ENCODE data around the gene ADORA1. TPM values are rescaled to one million over a fixed set of nuclear protein-coding genes. Genes with fewer than 3 reads are reported as not detected.

ADORA1 gene
- total RNA-seq, 1 donor from 2014 or later: 1.5 TPM

- no peak for DNase-seq (ENCODE audit: low spot score)
Measured at GRCh38 chr1:203186091-203186445, 58.5 kb downstream of the ADORA1 start.

DNA sequence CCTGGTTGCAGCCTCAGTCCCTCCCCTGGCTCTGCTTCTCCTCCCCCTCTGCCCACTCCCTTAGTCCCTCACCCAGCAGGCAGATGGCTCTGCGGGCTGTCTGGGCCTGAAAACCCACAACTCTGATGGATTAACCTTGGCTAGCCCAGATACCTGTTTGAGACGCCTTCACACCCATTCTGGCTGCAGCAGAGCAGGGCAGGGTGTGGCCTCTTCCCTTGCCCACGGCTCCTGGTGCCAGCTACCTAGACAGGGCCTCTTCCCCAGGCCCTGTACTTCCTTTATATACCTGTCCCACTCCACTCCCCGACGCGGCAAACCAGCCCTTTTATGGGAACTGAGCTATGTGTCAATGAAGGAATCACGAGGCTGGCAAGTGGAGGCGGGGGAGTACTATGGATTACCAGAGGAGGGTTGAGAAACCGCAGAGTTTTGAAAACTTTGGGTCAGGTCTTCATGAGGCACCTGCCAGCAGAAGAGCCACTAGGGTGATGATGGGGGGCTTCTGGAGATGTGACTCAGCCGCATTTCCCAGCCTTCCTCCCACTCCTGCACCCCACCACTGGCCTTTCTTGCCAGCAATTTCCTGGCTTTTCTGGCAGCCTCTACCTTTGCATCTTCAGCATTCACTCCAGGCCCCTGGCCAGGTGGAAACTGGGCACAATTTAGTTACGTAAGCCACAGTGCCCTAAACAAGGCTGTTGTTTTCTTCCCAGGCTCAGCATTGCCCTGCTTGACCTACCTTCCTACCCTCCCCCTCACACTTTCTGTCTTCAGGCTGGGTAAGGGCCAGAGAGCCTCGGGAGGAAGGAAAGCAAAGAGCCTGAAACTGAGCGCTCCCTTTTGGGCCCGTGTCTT, 59.1 kb downstream of the ADORA1 start, which contains the start of gene CHI3L1:
TSS of gene CHI3L1 (minus strand) at position 259 of the 858 bp plus-strand sequence. CDS start at position 178, 81 bp downstream.
- DNase-seq (ENCODE audit: low spot score): no peak

DNA sequence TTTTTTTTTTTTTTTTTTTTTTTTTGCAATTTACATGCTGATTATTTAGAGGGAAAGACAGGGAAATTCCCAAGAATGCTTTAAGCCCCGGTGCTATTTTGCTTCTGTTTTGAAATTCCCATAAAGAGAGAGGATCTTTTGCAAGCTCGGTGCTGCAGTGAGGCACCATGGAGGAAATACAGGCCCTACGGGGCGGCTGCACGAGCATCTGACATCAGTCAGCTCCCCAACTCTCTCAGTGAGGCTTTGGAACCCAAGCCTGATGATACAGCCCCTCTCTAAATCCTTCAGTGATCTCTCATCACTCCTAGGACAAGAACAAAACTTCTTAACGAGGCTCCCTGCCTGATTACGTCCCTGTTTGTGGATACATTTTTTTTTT, 59.8 kb downstream of the ADORA1 start:
- no peak for DNase-seq (ENCODE audit: low spot score)

DNA sequence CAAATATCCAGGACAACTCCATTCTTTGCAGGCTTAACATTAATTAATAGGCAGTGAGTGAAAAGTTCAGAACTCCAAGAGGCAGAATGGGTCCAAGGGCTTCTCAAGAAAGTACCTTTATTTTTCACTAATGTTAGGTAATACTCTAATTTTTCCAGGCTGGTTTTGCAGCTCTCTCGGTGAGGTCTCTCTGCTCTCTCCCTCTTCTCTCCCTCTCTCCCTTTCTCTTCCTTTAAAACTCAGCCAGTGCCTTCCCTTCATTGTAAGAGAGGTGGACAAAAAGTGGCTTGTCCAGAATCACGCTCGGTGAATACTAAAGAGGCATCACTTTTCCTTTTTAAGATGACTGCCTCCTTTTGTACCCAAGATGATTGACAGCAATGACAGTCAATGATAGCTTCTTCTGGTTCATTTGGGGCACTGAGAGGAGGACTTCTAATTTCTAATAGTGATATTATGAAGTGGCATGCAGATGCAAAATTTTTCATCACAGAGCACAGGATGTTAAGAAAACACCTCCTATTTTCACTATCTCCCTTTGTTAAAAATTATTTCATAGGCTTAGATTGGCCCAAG, 60.3 kb downstream of the ADORA1 start:
- no peak for DNase-seq (ENCODE audit: low spot score)

- DNase-seq (ENCODE audit: low spot score): no peak
Measured at GRCh38 chr1:203188686-203189232, 61.2 kb downstream of the ADORA1 start.

DNA sequence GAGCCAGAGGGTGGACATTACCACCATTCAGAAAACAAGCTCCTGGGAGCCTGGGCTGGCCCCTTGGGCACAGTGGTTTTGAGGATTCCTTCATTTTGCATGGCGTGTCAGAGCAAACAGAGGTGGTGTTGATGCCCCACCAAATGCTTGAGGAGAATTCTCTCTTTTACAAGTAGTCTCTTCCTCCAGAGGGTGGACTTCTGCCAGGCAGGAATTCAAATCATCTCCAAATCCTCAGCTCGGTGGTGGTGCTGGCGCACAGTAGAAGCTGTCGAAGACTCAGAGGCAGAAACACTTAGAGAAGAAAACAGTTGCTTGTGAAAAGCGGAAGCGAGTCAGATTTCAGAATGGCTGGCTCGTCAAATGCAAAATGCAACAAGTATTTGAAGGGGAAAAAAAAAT, 62.4 kb downstream of the ADORA1 start:
- no peak for DNase-seq (ENCODE audit: low spot score)

- no peak for DNase-seq (ENCODE audit: low spot score)
Measured at GRCh38 chr1:203190949-203191348, 63.4 kb downstream of the ADORA1 start.

DNA sequence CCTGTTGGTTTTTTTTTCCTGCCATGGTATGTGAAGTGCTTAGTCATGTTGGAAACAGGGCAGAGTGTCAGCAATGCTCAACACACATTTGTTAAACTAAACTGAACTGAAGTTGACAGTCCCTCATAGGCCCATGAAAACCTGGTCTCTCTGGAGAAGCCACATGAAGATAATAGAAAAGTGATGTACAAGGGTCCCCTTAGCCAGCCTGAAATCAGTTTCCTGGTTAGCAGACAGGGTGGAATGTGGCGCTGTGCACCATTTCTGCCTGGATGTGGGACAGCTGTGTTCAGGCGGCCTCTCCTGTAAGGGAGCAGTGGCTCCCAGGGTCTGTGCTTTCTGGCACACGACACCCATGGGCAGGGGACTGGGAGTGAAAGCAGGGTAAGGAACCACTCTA, 68.8 kb downstream of the ADORA1 start:
- DNase-seq (ENCODE audit: low spot score): no peak

DNA sequence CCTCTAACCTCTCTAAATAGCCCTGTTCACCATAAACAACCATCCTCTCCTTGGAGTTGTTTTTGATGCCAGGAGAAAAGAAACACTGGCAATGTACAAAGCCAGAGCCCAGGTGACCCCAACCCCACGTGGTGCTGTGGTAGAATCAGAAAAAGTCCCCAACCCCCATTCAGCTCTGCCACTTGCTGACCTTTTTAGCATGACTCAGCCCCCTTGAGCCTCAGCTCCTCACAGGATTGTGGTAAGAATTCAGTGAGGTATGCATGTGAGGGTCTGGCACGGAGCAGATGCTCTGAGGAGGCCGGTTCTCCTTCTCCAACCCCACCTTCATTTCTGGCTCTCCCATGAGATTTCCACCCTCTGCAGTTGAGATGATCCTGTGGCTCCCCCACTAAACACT, 70.1 kb downstream of the ADORA1 start:
- no peak for DNase-seq (ENCODE audit: low spot score)

DNA sequence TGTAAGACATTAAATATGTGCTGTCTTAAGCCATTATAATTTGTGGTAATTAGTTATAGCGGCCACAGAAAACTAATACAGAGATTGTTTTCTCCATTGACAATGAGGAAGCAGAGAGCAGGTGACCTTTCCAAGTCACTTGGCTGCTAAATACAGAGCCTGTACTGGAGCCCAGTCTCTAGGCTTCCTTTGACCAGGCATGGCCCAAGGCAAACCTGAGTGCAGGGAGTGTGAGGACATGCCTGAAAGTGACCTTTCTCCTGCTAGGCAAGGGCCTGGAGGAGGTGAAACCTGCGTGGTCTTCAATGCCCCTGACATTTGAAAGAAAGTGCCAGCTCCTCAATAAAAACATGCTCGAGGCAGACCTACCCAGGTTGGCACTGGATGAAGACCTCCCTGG, 71.5 kb downstream of the ADORA1 start:
- DNase-seq (ENCODE audit: low spot score): no peak

DNA sequence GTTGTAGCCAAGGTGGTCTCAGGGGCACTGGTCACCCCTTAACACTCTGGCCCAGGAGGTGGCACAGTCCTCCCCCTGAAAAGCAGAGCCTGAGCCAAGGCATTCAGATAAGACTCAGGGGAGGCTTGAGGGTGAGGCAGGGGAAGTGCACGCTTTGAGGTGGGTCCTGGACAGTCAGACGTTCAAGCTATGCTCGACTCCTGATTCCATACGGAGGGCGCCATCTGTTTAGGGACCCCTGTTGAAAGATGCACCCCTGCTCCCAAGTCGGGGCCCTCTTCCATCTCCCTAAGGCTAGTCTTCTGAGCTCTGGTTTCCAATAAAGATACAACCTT, 71.9 kb downstream of the ADORA1 start:
- DNase-seq (ENCODE audit: low spot score): no peak

- no peak for DNase-seq (ENCODE audit: low spot score)
Measured at GRCh38 chr1:203199816-203200571, 72.5 kb downstream of the ADORA1 start.

- DNase-seq (ENCODE audit: low spot score): no peak
Measured at GRCh38 chr1:203200916-203201315, 73.4 kb downstream of the ADORA1 start.

GRCh38 chr1:203201516-203202205, 74.1 kb downstream of the ADORA1 start:
- DNase-seq (ENCODE audit: low spot score): no peak

DNA sequence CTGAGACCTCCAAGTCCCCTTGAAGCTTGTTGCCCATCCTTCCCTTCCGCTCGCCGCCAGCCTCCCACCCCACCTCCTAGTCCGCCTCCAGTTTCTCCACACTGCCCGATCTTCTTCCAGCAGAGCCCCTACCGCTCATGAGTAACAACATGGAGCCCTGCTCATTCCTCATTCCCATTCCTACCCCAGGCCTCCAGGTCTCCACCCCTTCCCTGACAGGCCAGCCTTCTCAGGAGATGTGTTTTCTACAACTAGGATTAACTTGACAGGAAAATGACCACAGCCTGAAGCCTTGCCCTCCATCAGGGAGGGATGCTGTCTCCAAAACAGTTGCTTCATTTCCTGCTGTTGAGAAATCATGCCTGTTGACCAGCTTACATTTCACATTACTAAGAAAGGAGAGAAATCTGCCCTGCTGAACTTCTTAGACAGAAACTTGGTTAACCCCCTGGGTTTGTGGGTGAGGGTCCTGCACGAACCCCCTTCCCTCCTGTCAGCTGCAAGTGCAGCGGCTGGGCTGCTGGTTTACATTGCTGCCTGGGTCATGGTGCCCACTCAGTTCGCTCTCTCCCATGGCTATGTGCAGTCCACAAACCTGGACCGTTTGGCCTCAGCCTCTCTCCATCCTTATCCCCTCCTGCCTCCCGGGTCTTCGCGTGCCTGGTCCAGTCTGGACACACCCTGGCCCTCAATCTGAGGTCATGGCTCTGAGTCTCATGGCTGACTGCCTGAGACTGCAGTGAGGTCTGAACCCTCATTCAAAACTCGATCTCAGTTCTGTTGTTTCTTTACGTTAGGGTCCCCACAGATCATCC, 75.1 kb downstream of the ADORA1 start:
- peak; percentile 51 for DNase-seq (ENCODE audit: low spot score)

DNA sequence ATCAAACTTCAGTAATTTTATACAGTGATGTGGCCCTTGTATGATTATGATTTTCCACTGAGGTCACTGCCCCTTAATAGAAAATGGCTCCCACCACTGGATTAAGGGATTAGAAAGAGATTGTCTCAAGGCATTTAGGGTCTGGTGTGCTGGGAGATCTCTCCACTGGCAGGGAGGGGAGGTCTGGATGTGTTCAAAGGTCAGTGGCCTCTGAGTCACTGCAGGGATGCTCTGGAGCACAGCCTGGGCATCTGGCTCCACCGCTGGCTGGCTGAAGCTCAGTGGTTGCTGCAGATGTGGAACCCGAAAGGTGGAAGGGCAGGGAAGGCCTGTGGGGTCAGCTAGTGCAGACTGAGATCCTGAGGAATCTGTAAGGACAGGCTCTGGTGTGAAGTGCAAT, 77.2 kb downstream of the ADORA1 start:
- no peak for DNase-seq (ENCODE audit: low spot score)

DNA sequence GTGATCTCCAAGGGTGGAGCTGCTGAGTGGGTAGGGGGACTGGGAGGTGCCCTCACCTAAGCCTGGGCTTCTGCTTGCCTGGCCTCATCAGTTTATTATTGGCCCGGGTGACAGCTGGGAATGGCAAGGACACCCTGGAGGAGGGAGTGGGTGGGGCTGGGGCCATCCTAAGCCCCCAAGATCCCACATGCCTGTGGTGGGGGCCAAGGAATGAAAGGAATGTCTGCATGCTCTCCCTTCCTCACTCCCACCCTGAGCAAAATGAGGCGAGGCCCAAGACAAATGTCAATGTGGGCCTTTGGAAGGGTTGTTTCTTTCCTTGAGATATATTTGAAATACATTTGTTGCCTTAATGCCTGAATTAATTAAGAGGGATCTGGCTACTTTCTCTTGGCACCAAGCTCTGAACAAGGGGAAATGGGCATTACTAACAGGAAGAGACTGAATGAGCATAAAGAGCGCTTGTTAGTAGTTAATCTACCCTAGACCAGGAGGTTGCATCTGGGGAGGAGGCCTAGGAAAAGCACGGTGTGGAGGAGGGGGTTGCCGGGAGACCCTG, 78.7 kb downstream of the ADORA1 start:
- DNase-seq (ENCODE audit: low spot score): no peak

- no peak for DNase-seq (ENCODE audit: low spot score)
Measured at GRCh38 chr1:203207751-203208150, 80.2 kb downstream of the ADORA1 start.

DNA sequence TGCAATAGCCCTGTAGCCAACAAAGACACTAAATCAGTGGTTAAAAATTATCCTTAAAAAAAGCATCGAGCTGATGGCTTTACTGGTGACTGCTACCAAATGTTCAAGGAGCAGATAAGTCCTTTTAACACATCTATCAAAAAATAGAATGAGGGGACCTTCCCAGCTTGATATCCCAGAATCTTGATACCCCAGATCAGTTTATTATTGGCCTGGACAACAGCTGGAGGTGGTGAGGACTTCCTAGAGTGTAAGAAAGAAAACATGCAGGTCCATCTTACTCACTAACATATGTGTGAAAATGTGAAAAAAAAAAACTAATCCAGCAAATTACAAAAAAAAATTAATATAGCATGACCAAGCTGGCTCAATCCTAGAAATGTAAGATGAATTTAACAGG, 80.7 kb downstream of the ADORA1 start:
- DNase-seq (ENCODE audit: low spot score): no peak

- DNase-seq (ENCODE audit: low spot score): no peak
Measured at GRCh38 chr1:203210350-203210749, 82.8 kb downstream of the ADORA1 start.

DNA sequence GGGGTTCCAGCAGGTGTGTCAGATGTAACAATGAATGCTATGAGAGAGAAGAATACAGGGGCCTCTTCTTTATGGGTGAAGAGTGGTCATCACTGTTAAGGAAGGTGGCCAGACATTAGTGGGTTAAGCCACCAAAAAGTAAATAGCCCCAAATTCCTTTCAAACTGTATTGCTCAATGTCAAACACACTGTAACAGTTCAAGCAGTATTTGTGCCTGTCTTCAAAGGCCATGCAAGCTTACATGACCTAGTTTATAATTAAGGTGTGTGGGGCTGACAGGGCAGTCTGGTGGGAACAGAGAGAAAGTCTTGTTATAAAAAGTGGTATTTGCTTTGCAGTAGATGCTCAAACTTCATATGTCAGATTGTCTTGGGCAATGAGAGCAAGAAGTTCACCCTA, 83.5 kb downstream of the ADORA1 start:
- no peak for DNase-seq (ENCODE audit: low spot score)

Data from ureter (tissue), 1 donor.